H1 (cell line): ENCODE measurements around the gene GDE1. TPM values are rescaled to one million over a fixed set of nuclear protein-coding genes. Genes with fewer than 3 reads are reported as not detected.
A peak's percentile ranks its signal among the peaks of the same experiment; 100 is the strongest.

ENCODE experiments used
- CTCF ChIA-PET: fragments of 300-600 bp; sonication (Branson Sonifier 250); formaldehyde crosslinking; loops from one replicate; lab custom pipeline; 2021; ENCODE audit not compliant: partially characterized antibody; lab: Charles Lee
- POLR2A ChIA-PET: fragments of 300-600 bp; sonication (Branson Sonifier 250); formaldehyde crosslinking; loops from one replicate; lab custom pipeline; 2021; ENCODE audit warnings: inconsistent platforms; ENCODE audit not compliant: partially characterized antibody; lab: Charles Lee
- DNase-seq, 2 experiments: peaks; one replicate each; pipeline versions ENCODE4 v3.0.0 to v3.0.0-alpha.2; 2010 to 2022; ENCODE audit warnings: low spot score in 2 of 2, low read depth in 1 of 2, mixed read lengths in 1 of 2
- FAIRE-seq: peaks from 2 replicates; lab custom pipeline; 2011; peaks lifted over from hg19 to GRCh38; lab: Jason Lieb, UNC
- H2AFZ ChIP-seq: 2 replicates; pipeline ENCODE4 v1.8.1; 2012; ENCODE audit warnings: low read length, inconsistent platforms
- H2AK5ac ChIP-seq: 2 replicates; pipeline ENCODE4 v1.6.1; 2013; ENCODE audit warnings: low read depth, low read length
- H2BK120ac ChIP-seq: replicated peaks from 2 replicates; pipeline ENCODE3; 2013; ENCODE audit warnings: low read depth, low read length, inconsistent platforms
- H2BK12ac ChIP-seq: 2 replicates; pipeline ENCODE4 v1.6.1; 2013; ENCODE audit warnings: low read depth, low read length
- H2BK15ac ChIP-seq: 2 replicates; pipeline ENCODE4 v1.6.1; 2013; ENCODE audit warnings: low read length
- H2BK20ac ChIP-seq: 2 replicates; pipeline ENCODE4 v1.6.1; 2013; ENCODE audit warnings: low read length
- H2BK5ac ChIP-seq: 2 replicates; pipeline ENCODE4 v1.6.1; 2013; ENCODE audit warnings: low read depth, low read length
- H3K14ac ChIP-seq: 2 replicates; pipeline ENCODE4 v1.6.1; 2013; ENCODE audit warnings: inconsistent platforms; ENCODE audit not compliant: insufficient read length
- H3K18ac ChIP-seq: 2 replicates; pipeline ENCODE4 v1.6.1; 2013; ENCODE audit warnings: low read length; ENCODE audit errors: extremely low read depth
- H3K23ac ChIP-seq: 2 replicates; pipeline ENCODE4 v1.6.1; 2013; ENCODE audit warnings: inconsistent platforms; ENCODE audit not compliant: insufficient read length
- H3K23me2 ChIP-seq: 2 replicates; pipeline ENCODE4 v1.6.1; 2013; ENCODE audit warnings: low read depth, low read length
- H3K27ac ChIP-seq: 2 replicates; pipeline ENCODE4 v1.6.1; 2011; ENCODE audit warnings: low read depth, low read length, inconsistent platforms
- H3K27me3 ChIP-seq, 4 experiments: replicated peaks in 1 of 4; 1 replicate in 1 of 4; 2 replicates in 3 of 4; pipeline versions ENCODE4 v1.6.1 to v1.8.1; 2011 to 2013; ENCODE audit warnings: low read length in 3 of 4, mild to moderate bottlenecking in 3 of 4, inconsistent platforms in 2 of 4, mixed read lengths in 2 of 4, moderate library complexity in 1 of 4; ENCODE audit not compliant: control insufficient read depth in 3 of 4, insufficient read depth in 3 of 4; ENCODE audit errors: extremely low read depth in 1 of 4
- H3K36me3 ChIP-seq, 4 experiments: 2 replicates each; pipeline versions ENCODE4 v1.6.1 to v1.8.1; 2011 to 2013; ENCODE audit warnings: mild to moderate bottlenecking in 4 of 4, low read length in 3 of 4, moderate library complexity in 2 of 4, control low read depth in 1 of 4, inconsistent platforms in 1 of 4; ENCODE audit not compliant: insufficient read depth in 4 of 4, control insufficient read depth in 2 of 4
- H3K4ac ChIP-seq: replicated peaks from 2 replicates; pipeline ENCODE3; 2013; ENCODE audit warnings: low read length, low read depth, mixed read lengths, inconsistent platforms; ENCODE audit not compliant: insufficient read length
- H3K4me1 ChIP-seq, 4 experiments: replicated peaks in 1 of 4; 1 replicate in 1 of 4; 2 replicates in 3 of 4; pipeline versions ENCODE4 v1.6.1 to v1.8.1; 2011 to 2013; ENCODE audit warnings: low read length in 3 of 4, inconsistent platforms in 2 of 4, mixed read lengths in 1 of 4; ENCODE audit not compliant: insufficient read depth in 4 of 4, control insufficient read depth in 3 of 4
- H3K4me2 ChIP-seq, 2 experiments: 2 replicates each; pipeline versions ENCODE4 v1.6.1 to v1.8.1; 2011 to 2013; ENCODE audit warnings: low read depth in 2 of 2, low read length in 2 of 2, control low read depth in 1 of 2, inconsistent platforms in 1 of 2, mild to moderate bottlenecking in 1 of 2; ENCODE audit not compliant: insufficient read depth in 1 of 2
- H3K4me3 ChIP-seq, 4 experiments: fragments of 200-600, 300-600 bp in 1 of 4; sonication (generic), shearing (Covaris generic), sonication (Bioruptor Twin) in 1 of 4; 2 replicates each; pipeline versions ENCODE4 v1.5.1 to v1.8.1; 2011 to 2016; ENCODE audit warnings: low read length in 4 of 4, low read depth in 3 of 4, control low read depth in 2 of 4, inconsistent platforms in 2 of 4, mild to moderate bottlenecking in 2 of 4, mixed read lengths in 1 of 4, moderate library complexity in 1 of 4; ENCODE audit not compliant: insufficient read depth in 2 of 4; ENCODE audit errors: extremely low read depth in 1 of 4
- H3K56ac ChIP-seq: replicated peaks from 2 replicates; pipeline ENCODE3; 2013; ENCODE audit warnings: low read depth, mild to moderate bottlenecking, mixed read lengths, low read length, inconsistent platforms; ENCODE audit not compliant: insufficient read length
- H3K79me1 ChIP-seq: 2 replicates; pipeline ENCODE4 v1.6.1; 2013; ENCODE audit warnings: low read depth, low read length, control low read depth
- H3K79me2 ChIP-seq, 2 experiments: 2 replicates each; pipeline versions ENCODE4 v1.6.1 to v1.8.1; 2012 to 2013; ENCODE audit warnings: low read length in 2 of 2, mild to moderate bottlenecking in 2 of 2, inconsistent platforms in 1 of 2; ENCODE audit not compliant: insufficient read depth in 2 of 2, control insufficient read depth in 1 of 2
- H3K9ac ChIP-seq, 4 experiments: replicated peaks in 1 of 4; 1 replicate in 1 of 4; 2 replicates in 3 of 4; pipeline versions ENCODE4 v1.6.1 to v1.8.1; 2011 to 2013; ENCODE audit warnings: low read depth in 3 of 4, low read length in 3 of 4, control low read depth in 2 of 4, mild to moderate bottlenecking in 2 of 4, moderate library complexity in 2 of 4, inconsistent platforms in 1 of 4; ENCODE audit errors: extremely low read depth in 1 of 4
- H3K9me3 ChIP-seq, 2 experiments: 2 replicates each; pipeline versions ENCODE4 v1.6.1 to v1.8.1; 2012 to 2013; ENCODE audit warnings: mild to moderate bottlenecking in 2 of 2, moderate library complexity in 2 of 2, control low read depth in 1 of 2, inconsistent platforms in 1 of 2, low read depth in 1 of 2, low read length in 1 of 2, mixed read lengths in 1 of 2; ENCODE audit not compliant: insufficient read depth in 2 of 2
- H4K20me1 ChIP-seq, 2 experiments: replicated peaks in 1 of 2; 2 replicates each; pipeline versions ENCODE3 to v1.8.1; 2011 to 2013; ENCODE audit warnings: inconsistent platforms in 2 of 2, low read length in 2 of 2, mild to moderate bottlenecking in 1 of 2; ENCODE audit not compliant: insufficient read depth in 2 of 2, control insufficient read depth in 1 of 2
- H4K5ac ChIP-seq: 2 replicates; pipeline ENCODE4 v1.6.1; 2013; ENCODE audit warnings: low read length, low read depth, mixed read lengths, inconsistent platforms; ENCODE audit not compliant: insufficient read length
- H4K8ac ChIP-seq: 2 replicates; pipeline ENCODE4 v1.8.0; 2013; ENCODE audit warnings: mild to moderate bottlenecking, moderate library complexity, low read length, inconsistent platforms; ENCODE audit not compliant: insufficient read depth; ENCODE audit errors: extremely low read depth
- H4K91ac ChIP-seq: replicated peaks from 2 replicates; pipeline ENCODE3; 2013; ENCODE audit warnings: low read length, mixed read lengths, inconsistent platforms; ENCODE audit not compliant: insufficient read length
- CREB1 ChIP-seq: IDR thresholded peaks from 2 replicates; pipeline ENCODE4 v1.6.1; 2012; ENCODE audit warnings: inconsistent platforms
- EZH2 ChIP-seq: fragments of 200-600 bp; sonication (generic); IDR thresholded peaks from 2 replicates; pipeline ENCODE4 v1.7.1; 2012; ENCODE audit warnings: low read depth, mild to moderate bottlenecking, moderate library complexity, low read length, inconsistent platforms; ENCODE audit not compliant: severe bottlenecking
- GTF2F1 ChIP-seq: IDR thresholded peaks from 2 replicates; pipeline ENCODE4 v1.6.1; 2012; ENCODE audit warnings: low read depth, low read length, improper control_type of control experiment, borderline replicate concordance
- HDAC6 ChIP-seq: IDR thresholded peaks from one replicate; pipeline ENCODE4 v1.7.1; 2012; ENCODE audit warnings: low read depth, mild to moderate bottlenecking, inconsistent platforms, low read length, moderate library complexity
- KDM4A ChIP-seq: IDR thresholded peaks from one replicate; pipeline ENCODE4 v1.7.1; 2012; ENCODE audit warnings: low read depth, mild to moderate bottlenecking, moderate library complexity, low read length, inconsistent platforms; ENCODE audit not compliant: severe bottlenecking
- NANOG ChIP-seq: IDR thresholded peaks from 2 replicates; pipeline ENCODE4 v1.6.1; 2011; ENCODE audit warnings: low read length, low read depth, mild to moderate bottlenecking, inconsistent platforms; ENCODE audit not compliant: insufficient read depth, poor library complexity, severe bottlenecking
- RBBP5 ChIP-seq: IDR thresholded peaks from 2 replicates; pipeline ENCODE4 v1.7.1; 2012; ENCODE audit warnings: low read depth, mild to moderate bottlenecking, inconsistent platforms, low read length, moderate library complexity, borderline replicate concordance
- RXRA ChIP-seq: IDR thresholded peaks from 2 replicates; pipeline ENCODE4 v1.6.1; 2011; ENCODE audit warnings: low read depth, mild to moderate bottlenecking, low read length, moderate library complexity; ENCODE audit not compliant: insufficient read depth
- SIN3A ChIP-seq, 2 experiments: IDR thresholded peaks in 1 of 2; conservative IDR thresholded peaks in 1 of 2; 2 replicates each; pipeline ENCODE4 v1.6.1; 2011 to 2012; ENCODE audit warnings: low read length in 2 of 2, improper control_type of control experiment in 1 of 2, low read depth in 1 of 2, mild to moderate bottlenecking in 1 of 2
- SP1 ChIP-seq: IDR thresholded peaks from 2 replicates; pipeline ENCODE4 v1.6.1; 2011; ENCODE audit warnings: low read depth, low read length
- SUZ12 ChIP-seq: fragments of 200-600 bp; sonication (generic); IDR thresholded peaks from 2 replicates; pipeline ENCODE4 v1.6.1; 2012; ENCODE audit warnings: mild to moderate bottlenecking, inconsistent platforms, low read length, moderate library complexity, mixed read lengths
- TAF1 ChIP-seq: IDR thresholded peaks from 2 replicates; pipeline ENCODE4 v1.6.1; 2011; ENCODE audit warnings: mild to moderate bottlenecking, low read depth, low read length
- TAF7 ChIP-seq: optimal IDR thresholded peaks from 2 replicates; pipeline ENCODE3; 2011; ENCODE audit warnings: low read depth, mild to moderate bottlenecking, inconsistent platforms, low read length, moderate library complexity, borderline replicate concordance
- ZNF274 ChIP-seq: IDR thresholded peaks from 2 replicates; pipeline ENCODE4 v1.7.0; 2012; ENCODE audit warnings: low read length, borderline replicate concordance; ENCODE audit errors: extremely low read depth
- WGBS, 2 experiments: shearing (Covaris generic) in 1 of 2; methylation state at CpG; one replicate each; pipeline versions ENCODE4 v1.1.6 to v1.1.7; 2013 to 2015; ENCODE audit warnings: low lambda C conversion rate in 2 of 2, mixed read lengths in 2 of 2, inconsistent platforms in 1 of 2, low coverage in 1 of 2, missing lambda C conversion rate in 1 of 2; ENCODE audit not compliant: insufficient replicate concordance in 2 of 2, insufficient coverage in 1 of 2, insufficient read length in 1 of 2; ENCODE audit errors: extremely low coverage in 1 of 2, missing lambda C conversion rate in 1 of 2; 5-methylcytosine and 5-hydroxymethylcytosine counted together
- polyA plus RNA-seq, 7 experiments: library from polyadenylated mRNA; depleted of rRNA in 3 of 7; stranded (reverse) in 5 of 7; unstranded in 2 of 7; fragments of >200 nt in 5 of 7; fragments of 200-250 nt in 2 of 7; gene quantifications; 1 replicate in 5 of 7; 2 replicates in 1 of 7; 4 replicates in 1 of 7; pipeline versions ENCODE4 v1.2.1 to v1.2.3, GENCODE V29; 2011 to 2013; ENCODE audit warnings: missing spikeins in 2 of 7, mixed read lengths in 2 of 7
- total RNA-seq: library from RNA; stranded (reverse); fragmentation: NEBNext Ultra II Directional; extraction: Animal tissue kit (Norgen Biotek cat#: 25700); gene quantifications from 2 replicates; pipeline ENCODE4 v1.2.1, GENCODE V29; 2021

The GDE1 gene
- total and polyA plus RNA-seq, 2 of the 8 experiments (the other 6 are each of a cell fraction or from before 2014, with no cell fraction given), result 29.2 to 70.8 TPM

DNA sequence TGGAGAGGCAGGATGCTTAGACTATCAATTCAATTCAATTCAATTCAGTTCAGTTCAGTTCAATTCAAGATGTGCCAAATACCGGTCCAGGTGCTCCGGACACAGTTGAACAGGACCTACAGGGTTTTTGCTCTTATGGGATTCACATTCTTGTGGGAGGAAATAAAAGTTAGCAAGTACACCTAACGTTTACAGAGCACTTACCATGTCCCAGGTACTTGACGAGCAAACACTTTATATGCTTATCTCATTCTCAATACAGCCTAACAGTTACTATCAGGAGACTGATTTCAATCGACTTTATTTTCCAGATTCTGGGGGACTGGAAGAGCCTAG, 467 bp upstream of the GDE1 start:
- H3K9ac ChIP-seq, result no peak overlapping the region
- no peak overlapping the region for H3K4ac ChIP-seq
- no peak overlapping the region for H2BK5ac ChIP-seq
- no peak overlapping the region for H3K56ac ChIP-seq
- no peaks in the 10 kb centered on the region for H3K9me3 ChIP-seq
- no peak overlapping the region for H2BK15ac ChIP-seq
- no peak overlapping the region for H3K14ac ChIP-seq
- H2AFZ ChIP-seq, result peak overlapping the region; percentile 86
- peaks cover 5% of the 10 kb centered on the region; the same call in 1 of the 2 replicates for H3K79me1 ChIP-seq
- no peak overlapping the region for H2BK12ac ChIP-seq
- ChIA-PET POLR2A (no interaction called here), CTCF (no interaction called here)
- 0 out of 2 replicates have a peak overlapping the region, but pooled peaks have one; percentile 9 for H3K18ac ChIP-seq
- H4K91ac ChIP-seq, result no peak overlapping the region
- peaks cover 5 to 17% (median 11%) of the 10 kb centered on the region in 4 experiments; a peak in 6 of 7 replicates for H3K4me1 ChIP-seq
- H3K79me2 ChIP-seq, result peaks cover 3 to 62% of the 10 kb centered on the region in 2 experiments; a peak in 3 of 4 replicates
- no peak overlapping the region for H2BK120ac ChIP-seq
- H3K27ac ChIP-seq, result peak overlapping the region; percentile 11
- no peak overlapping the region for H2AK5ac ChIP-seq
- H2BK20ac ChIP-seq, result no peak overlapping the region
- H4K5ac ChIP-seq, result no peak overlapping the region
- H3K27me3 ChIP-seq, result no peaks in the 10 kb centered on the region
- WGBS, 2 experiments, result 59% methylated on average over 5 of the region's 5 CpGs; no CpG with 5 or more reads in 1 of the 2 experiments
- H3K36me3 ChIP-seq, result peaks cover 0 to 3% (median under 1%) of the 10 kb centered on the region in 4 experiments; a peak in 1 of 8 replicates
- peaks cover 8% of the 10 kb centered on the region for H3K23me2 ChIP-seq
- peak overlapping the region in 2 of 4 experiments; percentile 85 to 87; a peak in 4 of 8 replicates for H3K4me3 ChIP-seq
- H4K20me1 ChIP-seq, result peaks cover 2% of the 10 kb centered on the region in 2 experiments
- DNase-seq (no peak), FAIRE-seq (no peak)
- H3K23ac ChIP-seq, result no peak overlapping the region
- peak overlapping the region; percentile 81 to 97 for H3K4me2 ChIP-seq
- no peak overlapping the region for H4K8ac ChIP-seq
- TF ChIP-seq SIN3A (conservative IDR thresholded peaks at IDR 0.05 in 1 of 2, IDR thresholded peaks at IDR 0.05 in 1 of 2; ENCODE audit: low read depth in 1 of 2, low read length in 2 of 2) (no peak), RXRA (no peak), RBBP5 (no peak), HDAC6 (no peak), CREB1 (no peak), TAF1 (no peak), TAF7 (no peak), NANOG (no peak), KDM4A (no peak), EZH2 (no peak), GTF2F1 (no peak), SUZ12 (no peak), SP1 (no peak), ZNF274 (no peak)
